ENCODE measurements around the gene SERPINB6.

DNA sequence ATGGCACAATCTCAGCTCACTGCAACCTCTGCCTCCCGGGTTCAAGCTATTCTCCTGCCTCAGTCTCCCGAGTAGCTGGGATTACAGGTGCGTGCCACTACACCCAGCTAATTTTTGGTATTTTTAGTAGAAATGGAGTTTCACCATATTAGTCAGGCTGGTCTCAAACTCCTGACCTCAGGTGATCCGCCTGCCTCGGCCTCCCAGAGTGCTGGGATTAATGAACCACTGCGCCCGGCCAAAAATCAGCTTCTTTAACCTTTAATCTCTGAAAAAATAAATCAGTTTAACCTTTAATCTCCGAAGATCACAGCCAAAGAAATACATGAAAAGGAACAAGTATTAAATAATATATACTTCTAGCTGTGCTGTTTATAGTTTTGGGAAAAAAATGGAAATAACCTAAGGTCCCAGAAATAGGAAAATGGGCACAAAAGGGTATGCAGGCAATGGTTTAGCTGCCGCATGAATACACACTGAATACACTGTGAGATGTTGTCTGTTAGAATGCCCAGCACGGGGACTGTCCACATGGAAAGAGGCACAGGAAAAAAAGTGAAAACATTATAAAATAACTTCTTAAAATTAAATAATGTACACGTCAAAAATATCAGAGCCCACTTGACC lies 29.9 kb upstream of the SERPINB6 start:
- no peak for TF ChIP-seq POLR2AphosphoS5 (IDR thresholded peaks at IDR 0.05; ENCODE audit: low read depth, low read length)
- no peak for TF ChIP-seq POLR2A (IDR thresholded peaks at IDR 0.05; ENCODE audit: low read depth, low read length)
